ENCODE results near the gene EXTL2.
"Not testable (repeated sequence)": the region's sequence is repeated elsewhere in the genome, so short reads cannot be mapped to it uniquely, and the experiment has no call there.

EXTL2 gene

DNA sequence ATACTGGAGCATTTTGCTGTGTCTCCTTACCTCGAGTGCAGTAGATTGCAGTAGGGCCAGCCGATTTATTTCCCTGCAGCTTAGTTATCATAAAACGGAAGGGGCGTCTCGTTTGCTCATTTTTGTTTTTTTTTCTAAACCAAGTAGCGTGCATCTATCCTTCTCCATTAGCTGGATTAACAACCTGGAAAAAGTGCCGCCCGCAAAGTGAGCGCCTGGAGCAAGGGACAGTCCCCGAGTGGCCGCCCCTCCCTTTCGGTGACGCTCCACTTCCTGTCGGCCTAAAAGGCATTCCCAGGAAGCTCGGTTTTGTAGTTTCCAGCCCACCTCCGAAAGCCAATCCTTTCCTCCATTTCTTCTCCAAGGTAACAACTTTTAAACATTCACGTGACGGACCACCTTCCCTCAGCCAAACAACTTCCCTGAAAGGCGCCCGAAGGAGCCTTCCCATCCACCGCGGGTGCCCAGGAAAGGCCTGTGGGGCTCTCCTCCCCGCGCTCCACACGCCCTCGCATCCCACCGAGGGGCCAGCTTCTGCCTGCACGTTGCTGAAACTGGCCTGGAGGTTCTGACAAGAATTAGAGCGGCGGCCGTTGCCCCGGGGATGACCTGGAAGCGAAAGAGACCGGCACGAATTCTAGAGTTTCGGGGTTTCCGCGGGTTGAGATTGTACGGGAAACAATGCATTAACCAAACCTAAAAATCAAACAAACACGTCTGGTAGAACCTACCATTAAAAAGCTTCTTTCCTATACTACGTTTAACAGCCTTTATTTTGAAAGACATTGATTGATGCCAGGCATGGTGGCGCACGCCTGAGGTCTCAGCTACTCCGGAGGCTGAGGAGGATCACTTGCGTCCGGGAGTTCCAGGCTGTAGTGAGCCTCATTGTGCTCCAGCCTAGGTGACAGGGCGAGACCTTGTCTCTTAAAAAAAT, at the start of gene EXTL2:
Gene EXTL2, minus strand, starts transcription at position 240 of the 937 bp plus-strand sequence. CDS start 6,085 bp downstream, outside the sequence.
- no peak for FAIRE-seq

DNA sequence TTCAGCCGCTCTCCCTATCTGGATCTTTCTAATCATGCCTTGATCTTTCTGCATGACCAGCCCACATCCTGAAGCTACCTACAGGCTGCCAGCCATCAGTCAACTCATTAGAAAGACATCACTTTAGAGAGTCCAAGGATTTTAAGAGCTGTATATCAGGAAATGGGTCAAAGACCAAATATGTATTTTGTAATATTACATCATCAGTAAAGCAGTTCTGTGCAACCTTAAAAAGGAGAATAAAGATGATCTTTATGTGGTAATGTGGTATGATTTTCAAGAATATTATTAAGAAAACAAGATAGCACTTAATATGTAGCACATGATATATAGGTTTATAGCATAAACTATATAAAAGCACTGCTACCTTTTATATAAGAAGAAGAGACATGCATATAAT, 48.9 kb upstream of the EXTL2 start:
- FAIRE-seq: no peak

- no peak for FAIRE-seq
These were observed 47.8 kb upstream of the EXTL2 start for GRCh38 chr1:100942304-100943046.

- FAIRE-seq: no peak
These were observed 47.1 kb upstream of the EXTL2 start for GRCh38 chr1:100941580-100942216.

- no peak for FAIRE-seq
These were observed 46.5 kb upstream of the EXTL2 start for GRCh38 chr1:100941098-100941527.

GRCh38 chr1:100936194-100936967, 41.7 kb upstream of the EXTL2 start:
- no peak for FAIRE-seq

GRCh38 chr1:100933555-100933954, 38.9 kb upstream of the EXTL2 start:
- not testable (repeated sequence) for FAIRE-seq

- FAIRE-seq: no peak
These were observed 37.1 kb upstream of the EXTL2 start for GRCh38 chr1:100931716-100932115.

DNA sequence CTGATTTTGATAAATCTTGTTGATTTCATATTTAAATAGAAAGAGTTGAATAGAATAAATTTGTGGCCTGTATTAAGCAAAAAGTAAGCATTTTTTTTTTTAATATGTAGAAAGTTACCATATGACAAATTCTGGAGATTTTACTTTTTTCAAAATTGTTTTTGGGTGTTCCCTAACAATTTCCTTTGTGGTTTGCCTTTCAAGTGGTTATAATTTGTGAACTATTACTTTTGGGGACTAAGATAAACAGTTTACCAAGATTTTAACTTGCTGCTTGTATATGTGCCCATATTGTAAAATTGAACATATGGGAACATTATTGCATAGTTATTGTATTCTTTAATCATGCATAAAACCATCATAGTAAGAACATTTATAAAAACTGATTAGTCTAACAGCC, 35.9 kb upstream of the EXTL2 start:
- FAIRE-seq: no peak

GRCh38 chr1:100928128-100928527, 33.5 kb upstream of the EXTL2 start:
- no peak for FAIRE-seq

DNA sequence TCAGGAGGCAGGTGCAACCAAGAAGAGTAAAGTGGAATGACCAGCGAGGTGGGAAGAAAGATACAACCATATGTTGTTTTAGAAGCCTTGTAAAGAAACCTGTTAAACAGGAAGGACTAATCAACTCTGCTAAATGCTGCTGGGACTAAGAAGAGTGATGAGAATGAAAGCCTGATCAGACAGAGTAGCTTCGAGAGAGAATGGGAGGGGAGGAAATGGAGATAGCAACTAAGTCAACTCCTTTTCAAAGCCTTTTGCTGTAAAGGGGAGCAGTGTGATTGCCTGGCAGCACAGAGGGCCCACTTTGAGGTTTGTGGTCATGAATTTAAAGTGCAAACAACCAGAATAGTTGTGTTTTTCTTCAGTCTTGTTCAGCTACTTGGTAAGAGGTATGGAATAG, 32.6 kb upstream of the EXTL2 start:
- no peak for FAIRE-seq

- FAIRE-seq: no peak
These were observed 31.6 kb upstream of the EXTL2 start for GRCh38 chr1:100926240-100926639.

- no peak for FAIRE-seq
These were observed 30.3 kb upstream of the EXTL2 start for GRCh38 chr1:100924991-100925390.

DNA sequence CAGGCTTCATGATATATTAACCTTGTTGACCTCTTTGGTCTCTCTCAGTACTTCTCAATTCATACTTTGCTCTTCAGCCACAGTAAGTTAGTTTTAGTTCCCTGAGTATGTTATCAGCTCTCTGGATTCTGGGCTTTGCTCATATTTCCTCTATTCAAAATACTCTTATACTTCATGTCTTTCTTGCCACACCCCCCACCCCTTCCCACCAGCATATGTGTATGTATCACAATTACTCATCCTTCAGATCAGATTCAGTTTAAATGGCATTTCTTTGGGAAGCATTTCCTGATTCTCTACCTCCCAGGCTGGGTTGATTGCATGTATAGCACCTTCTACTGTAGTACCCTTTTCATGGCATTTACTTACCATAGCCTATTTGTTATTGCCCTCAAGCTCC, 29.6 kb upstream of the EXTL2 start:
- FAIRE-seq: no peak

GRCh38 chr1:100921110-100921706, 26.6 kb upstream of the EXTL2 start:
- FAIRE-seq: peak; percentile 93

- FAIRE-seq: peak; percentile 4
These were observed 17.4 kb upstream of the EXTL2 start for GRCh38 chr1:100912019-100912418.

GRCh38 chr1:100909018-100909417, 14.4 kb upstream of the EXTL2 start:
- no peak for FAIRE-seq

- no peak for FAIRE-seq
These were observed 13.2 kb upstream of the EXTL2 start for GRCh38 chr1:100907887-100908286.

DNA sequence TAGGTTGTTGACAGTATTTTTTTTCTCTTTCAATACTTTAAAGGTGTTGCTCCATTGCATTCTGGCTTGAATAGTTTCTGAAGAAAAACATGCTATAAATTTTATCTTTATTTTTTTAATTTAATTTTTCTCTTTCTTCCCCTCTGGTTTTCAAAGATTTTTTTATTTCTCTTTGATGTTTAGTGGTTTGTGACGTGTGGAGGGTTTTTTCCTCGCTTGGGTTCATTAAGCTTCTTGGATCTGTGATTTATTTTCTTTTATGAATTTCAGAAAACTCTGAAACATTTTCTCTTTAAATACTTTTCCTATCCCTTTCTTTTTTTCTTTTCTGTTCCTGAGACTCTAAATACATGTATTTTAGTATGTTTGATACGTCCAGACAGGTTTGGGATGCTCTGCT, 10.5 kb upstream of the EXTL2 start:
- no peak for FAIRE-seq

- no peak for FAIRE-seq
These were observed 9.9 kb upstream of the EXTL2 start for GRCh38 chr1:100904528-100904927.

DNA sequence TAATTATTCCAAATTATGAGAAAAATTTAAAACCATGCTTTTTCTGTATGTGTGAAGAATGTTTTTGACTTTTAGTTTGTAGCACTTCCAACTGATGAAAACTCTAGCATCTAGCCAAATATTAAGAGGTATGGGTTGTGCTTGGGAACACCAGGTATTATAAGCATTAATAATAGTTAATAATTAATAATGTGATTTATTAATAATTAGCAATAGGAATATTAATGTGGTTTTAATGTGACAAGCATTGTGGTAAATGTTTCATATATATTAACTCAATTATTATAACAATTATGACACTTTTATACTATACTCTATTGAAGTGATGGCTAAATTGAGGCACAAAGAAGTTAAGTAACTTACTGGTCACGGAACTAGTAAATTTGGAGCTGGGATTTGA, 9.1 kb upstream of the EXTL2 start:
- FAIRE-seq: no peak

DNA sequence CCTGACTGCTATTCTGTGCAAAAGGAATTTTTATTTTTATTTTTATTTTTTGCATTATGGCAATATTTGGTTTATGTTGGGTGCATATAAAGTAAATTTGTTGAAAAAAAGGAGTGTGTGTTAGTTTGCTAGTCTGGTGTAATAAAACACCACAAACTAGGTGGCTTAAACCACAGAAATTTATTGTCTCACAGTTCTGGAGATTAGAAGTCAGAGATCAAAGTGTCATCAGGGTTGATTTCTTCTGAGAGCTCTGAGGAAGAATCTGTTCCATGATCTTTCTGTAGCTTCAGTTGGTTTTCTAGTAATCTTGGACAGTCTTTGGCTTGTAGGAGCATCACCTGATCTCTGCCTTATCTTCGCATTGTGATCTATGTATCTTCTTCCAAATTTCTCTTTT, 7.7 kb upstream of the EXTL2 start:
- FAIRE-seq: no peak
